GM06990 (cell line): ENCODE data around the gene PRSS16.

ENCODE experiments used
- DNase-seq: peaks from one replicate; pipeline ENCODE4 v3.0.0-alpha.2; 2011; ENCODE audit not compliant: insufficient read length; ENCODE audit errors: extremely low read depth
- H3K27me3 ChIP-seq: replicated peaks from 2 replicates; pipeline ENCODE4 v1.6.0; 2011; ENCODE audit warnings: low read length; ENCODE audit not compliant: control insufficient read depth, insufficient read depth
- H3K36me3 ChIP-seq: 2 replicates; pipeline ENCODE4 v1.5.1; 2011; ENCODE audit warnings: low read length; ENCODE audit not compliant: control insufficient read depth, insufficient read depth
- H3K4me3 ChIP-seq: replicated peaks from 2 replicates; pipeline ENCODE4 v1.5.1; 2011; ENCODE audit warnings: low read depth, mild to moderate bottlenecking, control low read depth, low read length
- CTCF ChIP-seq: IDR thresholded peaks from 2 replicates; pipeline ENCODE4 v1.5.1; 2011; ENCODE audit warnings: low read length, control low read depth, mild to moderate bottlenecking, inconsistent platforms; ENCODE audit not compliant: insufficient read depth, poor library complexity, severe bottlenecking

Gene PRSS16

GRCh38 chr6:27288136-27289044 is 40.9 kb downstream of the PRSS16 start:
- TF ChIP-seq CTCF: no peak
- no peak for DNase-seq
- peak overlapping the region; percentile 8; the same call in 1 of the 2 replicates for H3K4me3 ChIP-seq
- H3K27me3 ChIP-seq: no peaks in the 10 kb centered on the region
- no peaks in the 10 kb centered on the region for H3K36me3 ChIP-seq

GRCh38 chr6:27290065-27290849 is 42.8 kb downstream of the PRSS16 start:
- H3K27me3 ChIP-seq: no peaks in the 10 kb centered on the region
- H3K4me3 ChIP-seq: no peak overlapping the region
- no peaks in the 10 kb centered on the region for H3K36me3 ChIP-seq
- no peak for DNase-seq
- no peak for TF ChIP-seq CTCF

GRCh38 chr6:27290850-27291208 is 43.3 kb downstream of the PRSS16 start:
- no peak for DNase-seq
- Histone ChIP-seq H3K36me3 (no peaks in the 10 kb centered on the region), H3K4me3 (no peak overlapping the region), H3K27me3 (no peaks in the 10 kb centered on the region)
- no peak for TF ChIP-seq CTCF

- DNase-seq: no peak
- no peak for TF ChIP-seq CTCF
- H3K27me3 ChIP-seq: peaks cover 2% of the 10 kb centered on the region
- no peak overlapping the region for H3K4me3 ChIP-seq
- H3K36me3 ChIP-seq: no peaks in the 10 kb centered on the region
Observed at GRCh38 chr6:27293436-27294098, 46.1 kb downstream of the PRSS16 start.

- H3K36me3 ChIP-seq: no peaks in the 10 kb centered on the region
- TF ChIP-seq CTCF: no peak
- peaks cover 2% of the 10 kb centered on the region for H3K27me3 ChIP-seq
- DNase-seq: no peak
- no peak overlapping the region for H3K4me3 ChIP-seq
Observed at GRCh38 chr6:27294409-27294808, 46.9 kb downstream of the PRSS16 start.
